Posterior cingulate gyrus (tissue), 11 donors: Measurements from ENCODE around the gene GALNTL6.
A peak's percentile ranks its signal among the peaks of the same experiment; 100 is the strongest.
"Not testable (repeated sequence)": the region's sequence is repeated elsewhere in the genome, so short reads cannot be mapped to it uniquely, and the experiment has no call there.

Source experiments
- DNase-seq, 10 donors: peaks; one replicate each; pipeline versions ENCODE4 v3.0.0 to v3.0.0-alpha.2; 2020 to 2021; ENCODE audit warnings: mixed read lengths in 3 of 10
- intact Hi-C: fragments of 100-400 bp; cut with DNase I; formaldehyde crosslinking; loops from one replicate; pipeline ENCODE4 v1.15.1; 2023

GALNTL6 gene

GRCh38 chr4:172356016-172356415 is 542.8 kb downstream of the GALNTL6 start:
- intact Hi-C loops = no loop called here
- no peak for DNase-seq

- intact Hi-C loops = no loop called here
- no peak for DNase-seq
Measured at GRCh38 chr4:172357006-172357540, 543.9 kb downstream of the GALNTL6 start.

DNA sequence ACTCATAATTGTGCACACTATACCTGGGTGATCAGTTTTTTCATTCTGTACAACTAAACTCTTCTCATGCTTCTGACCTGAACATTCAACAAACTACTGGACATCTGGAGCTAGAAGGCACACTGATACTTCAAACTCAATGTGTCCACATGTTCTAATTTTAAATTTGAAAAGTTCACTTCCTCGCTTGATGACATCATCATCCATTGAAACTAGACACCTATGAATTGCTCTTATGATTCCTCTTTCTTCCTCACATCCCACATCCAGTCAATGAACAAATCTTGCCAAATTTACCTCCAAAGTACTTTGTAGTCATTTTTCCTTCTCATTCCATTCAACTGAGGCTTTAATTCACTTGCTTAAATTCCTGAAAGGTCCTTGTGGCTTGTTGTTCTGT is 549.4 kb downstream of the GALNTL6 start:
- DNase-seq = no peak
- intact Hi-C loops = no loop called here

- intact Hi-C loops = no loop called here
- DNase-seq = peak in 4 of 10 donors; percentile 6 to 84 (median 74)
Measured at GRCh38 chr4:172369471-172369959, 556.3 kb downstream of the GALNTL6 start.

GRCh38 chr4:172377486-172378140 is 564.4 kb downstream of the GALNTL6 start:
- peak in 4 of 10 donors; percentile 6 to 83 (median 74) for DNase-seq
- intact Hi-C loops = no loop called here

- intact Hi-C loops = no loop called here
Measured at GRCh38 chr4:172379834-172380233, 566.6 kb downstream of the GALNTL6 start.

DNA sequence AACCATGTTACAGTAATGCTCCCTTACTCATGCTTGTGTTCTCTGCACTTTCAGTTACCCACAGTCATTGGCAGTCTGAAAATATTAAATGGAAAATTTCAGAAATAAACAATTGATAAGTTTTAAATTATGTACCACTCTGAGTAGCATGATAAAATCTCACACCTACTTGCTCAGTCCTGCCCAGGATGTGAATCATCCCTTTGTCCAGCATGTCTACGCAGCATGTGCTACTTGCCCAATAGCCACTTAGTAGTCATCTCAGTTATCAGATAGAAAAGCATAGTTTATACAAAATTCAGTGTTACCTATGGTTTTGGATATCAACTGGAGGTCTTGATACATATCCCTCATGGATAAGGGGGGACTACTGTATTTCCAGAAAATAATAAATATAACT is 577.1 kb downstream of the GALNTL6 start:
- intact Hi-C loops = no loop called here

More at GRCh38 chr4:172379834-172380233, 566.6 kb downstream of the GALNTL6 start:
- no peak for DNase-seq

DNA sequence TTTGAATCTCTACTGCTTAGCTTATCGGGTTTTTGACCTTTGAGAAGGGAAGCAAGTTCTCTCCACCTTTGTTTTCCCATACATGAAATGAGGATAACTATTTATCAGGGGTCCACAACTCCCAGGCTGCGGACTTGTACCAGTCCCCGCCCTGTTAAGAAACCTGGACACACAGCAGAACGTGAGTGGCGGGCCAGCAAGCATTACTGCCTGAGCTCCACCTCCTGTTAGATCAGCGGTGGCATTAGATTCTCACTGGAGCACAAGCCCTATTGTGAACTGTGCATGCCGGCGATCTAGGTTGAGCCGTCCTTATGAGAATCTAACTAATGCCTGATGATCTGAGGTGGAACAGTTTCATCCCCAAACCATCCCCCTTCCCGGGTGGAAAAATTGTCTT is 579.5 kb downstream of the GALNTL6 start:
- DNase-seq = peak in 2 of 10 donors; percentile 50 to 80
- intact Hi-C loops = no loop called here

More for the DNA sequence above, 577.1 kb downstream of the GALNTL6 start:
- no peak for DNase-seq

DNA sequence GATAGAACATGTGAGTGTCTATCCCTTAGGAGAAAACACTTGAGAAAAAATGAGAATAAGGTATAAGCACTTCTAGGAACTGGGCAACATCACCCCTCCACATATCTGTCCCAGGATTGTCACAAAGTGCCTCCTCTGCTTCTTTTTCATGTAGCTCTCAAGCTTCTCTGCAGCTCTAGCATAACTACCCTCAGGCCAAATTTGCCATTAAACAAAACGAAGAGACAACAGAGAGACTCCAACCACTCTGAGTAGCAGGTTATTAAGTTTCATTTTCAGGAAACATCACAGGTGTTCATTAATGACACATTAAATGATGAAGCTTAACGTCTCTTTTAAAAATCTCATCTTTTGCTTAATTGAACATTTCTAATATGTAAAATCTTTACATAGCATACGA is 580.0 kb downstream of the GALNTL6 start:
- intact Hi-C loops = no loop called here
- no peak for DNase-seq

DNA sequence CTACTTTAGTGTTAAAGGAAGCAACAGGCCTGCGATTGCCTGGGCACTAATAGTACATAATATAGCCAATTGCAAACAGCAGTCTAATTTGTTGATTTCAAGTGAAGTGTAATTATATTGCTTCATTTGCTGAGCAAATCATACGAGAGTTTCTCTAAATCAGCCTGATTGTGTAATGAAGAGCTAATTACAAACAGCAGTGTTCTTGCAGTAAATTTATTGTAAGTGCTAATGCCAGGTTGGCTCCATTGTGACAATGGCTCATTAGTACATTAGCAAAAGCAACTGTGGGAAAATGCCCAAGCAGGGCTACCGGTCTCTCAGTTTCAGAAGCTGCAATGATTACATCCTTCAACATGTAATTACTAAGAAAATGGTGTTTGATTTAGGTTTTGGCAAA is 591.5 kb downstream of the GALNTL6 start:
- peak in 1 of 10 donors; percentile 38 for DNase-seq
- intact Hi-C loops = no loop called here

DNA sequence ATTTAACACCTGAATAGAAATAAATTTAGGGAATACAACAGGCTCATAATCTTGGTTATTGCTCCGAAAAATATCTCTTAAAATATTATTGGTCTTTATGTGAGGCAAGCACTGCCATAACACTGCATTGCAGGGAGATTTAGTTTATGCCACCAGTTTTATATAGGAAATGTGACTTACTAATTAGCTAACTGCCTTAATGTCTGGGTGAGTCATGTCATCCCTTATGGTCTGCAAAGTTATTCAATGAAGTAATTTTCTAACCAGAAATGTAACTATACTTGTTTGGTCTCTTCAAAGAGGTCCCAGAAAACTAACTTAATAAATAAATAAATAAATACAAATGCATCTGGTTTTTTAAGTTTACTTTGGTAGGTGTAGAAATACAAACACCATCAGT is 597.2 kb downstream of the GALNTL6 start:
- no peak for DNase-seq
- intact Hi-C loops = no loop called here

DNA sequence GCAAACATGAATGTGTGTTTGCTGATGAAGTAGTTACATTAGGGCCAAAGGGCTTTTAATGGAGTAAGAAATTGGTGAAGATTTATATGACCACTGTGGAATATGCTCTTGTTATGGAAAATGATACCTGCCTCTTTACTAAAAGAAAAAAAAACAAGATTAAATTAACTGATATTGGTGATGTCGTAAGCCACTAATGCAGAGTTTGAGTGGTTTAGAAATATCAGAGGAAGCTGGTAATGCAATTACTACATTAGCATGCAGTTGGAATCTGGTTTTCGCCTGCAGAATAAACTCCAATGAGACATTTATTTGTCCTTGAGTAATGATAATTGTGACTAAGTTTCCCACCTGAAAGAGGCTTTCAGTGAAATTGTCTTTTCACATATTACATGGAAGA is 597.9 kb downstream of the GALNTL6 start:
- DNase-seq = no peak
- intact Hi-C loops = no loop called here

DNA sequence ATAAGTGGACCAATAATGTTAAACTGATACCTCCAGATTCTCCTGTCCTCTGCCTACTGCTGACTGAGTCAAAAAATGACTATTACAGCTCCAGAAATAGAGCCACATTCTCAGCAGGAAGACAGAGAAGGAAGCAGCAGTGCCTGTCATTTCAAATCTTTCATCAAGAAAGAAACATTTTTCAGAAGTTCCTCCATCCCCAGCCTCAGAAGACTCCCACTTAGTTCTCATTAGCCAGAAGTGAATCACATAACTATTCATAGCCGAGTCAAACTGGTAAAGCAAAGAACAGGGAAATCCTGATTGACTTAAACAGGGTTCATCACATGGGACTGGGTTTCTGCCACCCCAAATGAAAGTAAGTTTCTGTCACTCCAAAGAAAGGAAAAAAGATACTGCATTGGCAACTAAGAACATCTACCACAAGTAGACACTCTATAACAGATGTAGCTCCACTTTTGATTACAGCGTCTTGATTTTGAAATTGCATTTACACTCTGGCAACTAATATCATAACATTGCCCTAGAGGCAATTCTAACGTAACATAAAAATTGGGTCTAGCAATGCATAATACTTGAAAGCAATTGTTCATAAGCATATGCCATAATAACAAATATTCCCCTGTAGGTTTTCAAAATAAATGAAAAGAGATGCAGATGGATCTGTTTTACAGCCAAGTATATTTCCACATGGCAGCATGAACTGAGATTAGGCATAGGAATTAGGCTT is 599.8 kb downstream of the GALNTL6 start:
- intact Hi-C loops = no loop called here

GRCh38 chr4:172428979-172429378 is 615.8 kb downstream of the GALNTL6 start:
- intact Hi-C loops, DNase-seq: not testable (repeated sequence)

More for the DNA sequence above, 599.8 kb downstream of the GALNTL6 start:
- no peak for DNase-seq

DNA sequence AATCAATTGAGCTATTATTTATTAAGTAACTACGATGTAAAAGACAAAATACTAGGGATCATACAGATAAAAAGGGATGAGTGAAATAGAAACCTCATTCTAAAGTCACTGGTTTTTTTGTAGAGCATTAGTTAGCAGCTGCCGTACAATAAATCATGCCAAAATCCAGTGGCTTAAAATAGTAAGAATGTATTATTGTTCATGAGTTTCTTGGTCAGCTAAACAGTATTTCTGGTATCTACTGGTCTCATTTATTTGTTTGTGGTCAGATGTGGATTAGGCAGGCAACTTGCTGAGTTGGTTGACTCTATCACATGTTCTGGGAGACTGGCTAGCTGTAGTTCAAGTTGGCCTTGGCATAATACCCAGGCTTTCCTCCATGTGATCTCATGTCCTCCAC is 667.3 kb downstream of the GALNTL6 start:
- DNase-seq = no peak
- intact Hi-C loops = no loop called here

DNA sequence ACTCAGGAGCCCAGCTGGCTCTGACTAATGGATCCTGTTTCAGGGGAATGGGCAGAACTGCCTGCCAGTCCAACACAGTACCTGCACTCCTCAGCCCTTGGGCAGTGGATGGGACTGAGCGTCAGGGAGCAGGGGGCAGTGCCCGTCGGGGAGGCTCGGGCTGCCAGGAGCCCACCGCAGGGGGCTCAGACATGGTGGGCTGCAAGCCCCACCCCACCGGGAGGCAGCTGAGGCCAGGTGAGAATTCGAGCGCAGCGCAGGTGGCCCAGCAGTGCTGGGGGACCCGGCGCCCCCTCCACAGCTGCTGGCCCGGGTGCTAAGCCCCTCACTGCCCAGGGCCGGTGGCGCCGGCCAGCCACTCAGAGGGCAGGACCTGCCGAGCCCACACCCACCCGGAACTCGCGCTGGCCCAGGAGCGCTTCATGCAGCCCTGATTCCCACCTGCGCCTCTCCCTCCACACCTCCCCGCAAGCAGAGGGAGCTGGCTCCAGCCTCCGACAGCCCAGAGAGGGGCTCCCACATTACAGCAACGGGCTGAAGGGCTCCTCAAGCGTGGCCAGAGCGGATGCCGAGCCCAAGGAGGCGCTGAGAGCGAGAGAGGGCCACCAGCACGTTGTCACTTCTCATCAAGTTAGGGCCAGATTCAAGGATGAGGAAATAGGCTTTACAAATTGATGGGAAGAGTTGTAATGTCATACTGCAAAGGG is 668.8 kb downstream of the GALNTL6 start:
- intact Hi-C loops = no loop called here
- DNase-seq = peak in 3 of 10 donors; percentile 63 to 77 (median 72)

DNA sequence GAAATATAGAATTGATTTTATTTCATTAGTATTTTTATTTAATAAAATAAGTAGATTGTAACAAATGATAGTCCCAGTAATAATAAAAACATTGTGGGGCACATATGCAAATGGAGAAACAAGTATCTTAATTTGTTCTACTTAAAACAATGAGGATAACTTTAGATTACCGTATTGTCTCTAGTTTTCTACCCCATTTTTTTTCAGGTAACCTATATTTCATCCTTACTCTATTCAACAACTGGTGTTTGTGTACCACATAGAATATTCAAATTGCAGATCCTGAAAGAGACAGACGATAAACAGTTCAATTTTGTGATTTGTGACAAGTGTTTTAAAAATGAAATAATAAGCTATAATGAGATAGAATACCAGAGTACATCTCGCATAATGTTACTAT is 671.8 kb downstream of the GALNTL6 start:
- intact Hi-C loops = no loop called here
- no peak for DNase-seq

- intact Hi-C loops = no loop called here
- DNase-seq = no peak
Measured at GRCh38 chr4:172486531-172486930, 673.3 kb downstream of the GALNTL6 start.

DNA sequence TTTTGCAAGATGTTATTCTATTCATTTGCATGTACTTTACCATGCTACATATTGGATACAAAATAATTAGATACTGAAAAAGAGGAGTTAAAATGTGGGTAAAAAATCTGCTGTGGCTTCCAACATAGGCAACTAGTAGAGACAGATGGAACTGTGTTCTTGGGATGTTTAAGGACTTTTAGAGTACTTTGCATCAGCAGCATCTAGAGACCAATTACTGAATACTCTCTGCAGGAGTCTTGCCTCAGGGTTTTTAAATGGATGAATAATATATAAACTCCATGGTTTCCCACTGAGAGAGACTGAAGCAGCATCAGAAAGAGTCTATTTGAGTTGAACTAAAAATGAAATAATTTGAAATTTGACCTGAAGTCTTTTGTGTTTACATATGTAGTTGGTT is 676.7 kb downstream of the GALNTL6 start:
- no peak for DNase-seq
- intact Hi-C loops = no loop called here

- intact Hi-C loops = no loop called here
- no peak for DNase-seq
Measured at GRCh38 chr4:172495769-172496168, 682.6 kb downstream of the GALNTL6 start.

DNA sequence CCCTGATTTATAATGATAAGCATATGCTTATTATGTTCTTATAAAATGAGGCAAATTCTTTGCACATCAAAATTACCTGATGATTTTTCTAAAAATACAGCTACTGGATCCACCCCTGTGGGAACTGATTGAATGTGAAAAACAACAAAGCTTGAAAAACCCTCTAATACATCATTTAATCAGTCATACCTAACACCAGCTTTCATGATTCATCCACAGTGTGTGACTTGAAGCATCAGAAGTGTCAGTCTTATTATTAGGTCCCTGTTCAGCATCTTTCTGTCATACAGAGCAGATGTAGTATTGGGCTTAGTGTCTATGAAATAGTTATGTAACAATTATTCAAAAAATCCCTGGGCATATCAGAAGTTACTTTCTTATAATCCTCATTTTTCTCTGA is 684.1 kb downstream of the GALNTL6 start:
- intact Hi-C loops = no loop called here

More for the DNA sequence above, 684.1 kb downstream of the GALNTL6 start:
- no peak for DNase-seq
